Measurements from ENCODE around the gene CRIM1.

CRIM1 gene

GRCh38 chr2:36564377-36564930 is 208.9 kb downstream of the CRIM1 start:
- TF ChIP-seq CREB1 (IDR thresholded peaks at IDR 0.05; ENCODE audit: low read depth) (no peak), RAD21 (IDR thresholded peaks at IDR 0.05; ENCODE audit: low read depth) (no peak), ZBTB7A (IDR thresholded peaks at IDR 0.05; ENCODE audit: low read depth) (no peak), FOXM1 (IDR thresholded peaks at IDR 0.05; ENCODE audit: borderline replicate concordance, low read depth) (no peak), EGR1 (IDR thresholded peaks at IDR 0.05) (no peak), TEAD4 (IDR thresholded peaks at IDR 0.05) (no peak), YY1 (IDR thresholded peaks at IDR 0.05; ENCODE audit: low read depth) (no peak), EP300 (IDR thresholded peaks at IDR 0.05; ENCODE audit: borderline replicate concordance) (no peak)

- TF ChIP-seq TCF12 (IDR thresholded peaks at IDR 0.05; ENCODE audit: low read depth) (no peak), FOXM1 (IDR thresholded peaks at IDR 0.05; ENCODE audit: borderline replicate concordance, low read depth) (no peak), YY1 (IDR thresholded peaks at IDR 0.05; ENCODE audit: low read depth) (no peak), CEBPB (IDR thresholded peaks at IDR 0.05) (no peak), CREB1 (IDR thresholded peaks at IDR 0.05; ENCODE audit: low read depth) (no peak), REST (IDR thresholded peaks at IDR 0.05; ENCODE audit: low read depth) (no peak), ZBTB7A (IDR thresholded peaks at IDR 0.05; ENCODE audit: low read depth) (no peak), TAF1 (IDR thresholded peaks at IDR 0.05; ENCODE audit: low read depth) (no peak), TEAD4 (IDR thresholded peaks at IDR 0.05) (no peak), EP300 (IDR thresholded peaks at IDR 0.05; ENCODE audit: borderline replicate concordance) (no peak), MAX (IDR thresholded peaks at IDR 0.05) (no peak)
Measured at GRCh38 chr2:36565712-36566111, 210.1 kb downstream of the CRIM1 start.

- TF ChIP-seq EP300 (IDR thresholded peaks at IDR 0.05; ENCODE audit: borderline replicate concordance) (no peak), YY1 (IDR thresholded peaks at IDR 0.05; ENCODE audit: low read depth) (no peak)
Measured at GRCh38 chr2:36566887-36567286, 211.3 kb downstream of the CRIM1 start.

- TF ChIP-seq NFIC (IDR thresholded peaks at IDR 0.05) (no peak), RAD21 (IDR thresholded peaks at IDR 0.05; ENCODE audit: low read depth) (no peak), TEAD4 (IDR thresholded peaks at IDR 0.05) (no peak), YY1 (IDR thresholded peaks at IDR 0.05; ENCODE audit: low read depth) (no peak), ZBTB7A (IDR thresholded peaks at IDR 0.05; ENCODE audit: low read depth) (no peak), TCF12 (IDR thresholded peaks at IDR 0.05; ENCODE audit: low read depth) (no peak), EP300 (IDR thresholded peaks at IDR 0.05; ENCODE audit: borderline replicate concordance) (no peak), FOXM1 (IDR thresholded peaks at IDR 0.05; ENCODE audit: borderline replicate concordance, low read depth) (no peak), CREB1 (IDR thresholded peaks at IDR 0.05; ENCODE audit: low read depth) (no peak), TAF1 (IDR thresholded peaks at IDR 0.05; ENCODE audit: low read depth) (no peak), CEBPB (IDR thresholded peaks at IDR 0.05) (no peak), REST (IDR thresholded peaks at IDR 0.05; ENCODE audit: low read depth) (no peak), MAX (IDR thresholded peaks at IDR 0.05) (no peak), EGR1 (IDR thresholded peaks at IDR 0.05) (no peak)
- TF ChIP-seq, protein P1, sequence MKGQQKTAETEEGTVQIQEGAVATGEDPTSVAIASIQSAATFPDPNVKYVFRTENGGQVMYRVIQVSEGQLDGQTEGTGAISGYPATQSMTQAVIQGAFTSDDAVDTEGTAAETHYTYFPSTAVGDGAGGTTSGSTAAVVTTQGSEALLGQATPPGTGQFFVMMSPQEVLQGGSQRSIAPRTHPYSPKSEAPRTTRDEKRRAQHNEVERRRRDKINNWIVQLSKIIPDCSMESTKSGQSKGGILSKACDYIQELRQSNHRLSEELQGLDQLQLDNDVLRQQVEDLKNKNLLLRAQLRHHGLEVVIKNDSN (IDR thresholded peaks at IDR 0.05): no peak
Measured at GRCh38 chr2:36567711-36568408, 212.3 kb downstream of the CRIM1 start.

DNA sequence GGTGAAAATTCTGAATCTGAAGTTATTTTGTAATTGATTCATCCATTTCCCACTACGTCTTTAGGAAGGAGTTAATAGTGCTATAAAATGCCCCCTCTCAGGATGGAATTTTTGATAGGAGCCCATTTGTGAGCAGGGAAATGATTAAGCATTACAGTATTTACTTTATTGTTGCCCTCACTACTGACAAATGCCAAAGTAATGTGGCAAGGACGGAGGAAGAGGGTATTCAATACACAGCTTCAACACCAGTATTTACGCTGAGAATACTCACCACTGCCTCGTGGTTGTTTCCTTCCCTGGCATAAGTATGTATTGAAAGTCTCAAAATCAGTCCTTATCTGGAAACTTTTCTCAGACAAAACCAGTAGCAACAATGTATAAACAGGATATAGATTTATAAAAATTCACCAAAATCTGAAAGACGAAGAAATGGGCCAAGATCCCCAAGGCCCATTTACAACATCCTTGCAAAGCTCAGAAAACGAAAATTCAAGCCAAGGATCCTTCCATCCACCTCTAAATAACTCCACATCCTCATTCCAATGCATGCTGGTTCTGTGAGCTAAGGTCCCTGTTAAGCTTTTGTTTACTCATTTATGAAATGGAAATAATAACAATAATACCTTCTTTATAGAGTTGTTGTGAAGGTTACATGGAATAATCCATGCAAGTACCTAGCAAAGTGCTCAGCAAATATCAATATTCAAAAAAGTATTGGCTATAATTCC is 213.1 kb downstream of the CRIM1 start:
- TF ChIP-seq CREB1 (IDR thresholded peaks at IDR 0.05; ENCODE audit: low read depth) (no peak), MAX (IDR thresholded peaks at IDR 0.05) (no peak), FOXM1 (IDR thresholded peaks at IDR 0.05; ENCODE audit: borderline replicate concordance, low read depth) (no peak), EGR1 (IDR thresholded peaks at IDR 0.05) (no peak), NFIC (IDR thresholded peaks at IDR 0.05) (no peak), TCF12 (IDR thresholded peaks at IDR 0.05; ENCODE audit: low read depth) (no peak), ZBTB7A (IDR thresholded peaks at IDR 0.05; ENCODE audit: low read depth) (no peak), RAD21 (IDR thresholded peaks at IDR 0.05; ENCODE audit: low read depth) (no peak), TAF1 (IDR thresholded peaks at IDR 0.05; ENCODE audit: low read depth) (no peak), REST (IDR thresholded peaks at IDR 0.05; ENCODE audit: low read depth) (no peak), TEAD4 (IDR thresholded peaks at IDR 0.05) (no peak), YY1 (IDR thresholded peaks at IDR 0.05; ENCODE audit: low read depth) (no peak), EP300 (IDR thresholded peaks at IDR 0.05; ENCODE audit: borderline replicate concordance) (no peak), CEBPB (IDR thresholded peaks at IDR 0.05) (no peak)
- TF ChIP-seq, protein P1 (IDR thresholded peaks at IDR 0.05): no peak
